AG09309 (cell line): ENCODE data around the gene C19orf12.

Experiments used
- DNase-seq: peaks from one replicate; pipeline ENCODE4 v3.0.0-alpha.2; 2010; ENCODE audit warnings: low read depth
- H3K4me3 ChIP-seq: 2 replicates; pipeline ENCODE4 v1.5.1; 2011; ENCODE audit warnings: mild to moderate bottlenecking, low read depth, low read length, moderate library complexity; ENCODE audit not compliant: control insufficient read depth
- TF ChIP-seq, protein P1 (sequence below): IDR thresholded peaks from 2 replicates; pipeline ENCODE4 v1.5.1; 2011; ENCODE audit warnings: mild to moderate bottlenecking, low read depth, low read length, inconsistent platforms; ENCODE audit not compliant: insufficient read depth, control insufficient read depth; ENCODE audit errors: missing control alignments

The C19orf12 gene

DNA sequence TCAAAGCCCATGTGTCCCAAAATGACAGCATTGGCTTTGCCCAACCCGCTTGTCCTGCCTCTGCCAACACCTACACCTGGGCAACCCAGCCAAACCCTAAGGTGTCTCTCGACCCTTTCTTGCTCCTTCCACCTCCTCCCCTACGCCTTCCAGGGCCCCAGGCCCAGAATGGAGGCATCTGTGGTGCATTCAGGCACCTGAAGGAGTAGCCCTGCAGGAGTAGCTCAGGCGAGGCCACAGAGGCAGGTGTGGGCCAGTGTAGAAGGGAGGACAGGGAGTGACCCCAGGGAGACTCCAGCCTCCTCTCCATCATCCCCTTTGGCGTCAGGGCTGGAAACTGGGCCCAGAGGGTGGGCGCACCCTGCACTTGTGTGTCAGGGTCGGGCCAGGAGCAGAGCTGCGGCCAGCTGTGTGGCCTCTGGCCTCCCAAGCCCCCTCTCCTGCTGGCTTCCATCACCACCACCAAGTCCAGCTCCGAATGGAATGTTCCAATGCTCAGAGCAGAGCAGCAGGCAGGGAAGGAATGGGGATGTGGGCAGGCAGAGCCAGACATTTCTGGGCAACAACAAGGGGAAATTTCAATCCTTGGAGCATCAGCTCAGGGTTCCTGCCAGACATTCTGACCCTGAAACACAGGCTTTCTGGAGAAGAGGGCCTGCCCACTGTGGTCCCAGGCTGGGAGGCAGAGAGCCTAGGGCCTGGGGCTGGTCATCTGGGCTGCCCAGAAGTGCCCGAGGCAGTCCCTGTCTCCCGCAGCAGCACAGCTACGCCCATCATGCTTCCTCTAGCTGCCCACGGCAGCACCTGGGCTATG, 33.4 kb downstream of the C19orf12 start:
- no peak overlapping the region for H3K4me3 ChIP-seq
- DNase-seq, result no peak
- TF ChIP-seq, protein P1, sequence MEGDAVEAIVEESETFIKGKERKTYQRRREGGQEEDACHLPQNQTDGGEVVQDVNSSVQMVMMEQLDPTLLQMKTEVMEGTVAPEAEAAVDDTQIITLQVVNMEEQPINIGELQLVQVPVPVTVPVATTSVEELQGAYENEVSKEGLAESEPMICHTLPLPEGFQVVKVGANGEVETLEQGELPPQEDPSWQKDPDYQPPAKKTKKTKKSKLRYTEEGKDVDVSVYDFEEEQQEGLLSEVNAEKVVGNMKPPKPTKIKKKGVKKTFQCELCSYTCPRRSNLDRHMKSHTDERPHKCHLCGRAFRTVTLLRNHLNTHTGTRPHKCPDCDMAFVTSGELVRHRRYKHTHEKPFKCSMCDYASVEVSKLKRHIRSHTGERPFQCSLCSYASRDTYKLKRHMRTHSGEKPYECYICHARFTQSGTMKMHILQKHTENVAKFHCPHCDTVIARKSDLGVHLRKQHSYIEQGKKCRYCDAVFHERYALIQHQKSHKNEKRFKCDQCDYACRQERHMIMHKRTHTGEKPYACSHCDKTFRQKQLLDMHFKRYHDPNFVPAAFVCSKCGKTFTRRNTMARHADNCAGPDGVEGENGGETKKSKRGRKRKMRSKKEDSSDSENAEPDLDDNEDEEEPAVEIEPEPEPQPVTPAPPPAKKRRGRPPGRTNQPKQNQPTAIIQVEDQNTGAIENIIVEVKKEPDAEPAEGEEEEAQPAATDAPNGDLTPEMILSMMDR, result no peak

DNA sequence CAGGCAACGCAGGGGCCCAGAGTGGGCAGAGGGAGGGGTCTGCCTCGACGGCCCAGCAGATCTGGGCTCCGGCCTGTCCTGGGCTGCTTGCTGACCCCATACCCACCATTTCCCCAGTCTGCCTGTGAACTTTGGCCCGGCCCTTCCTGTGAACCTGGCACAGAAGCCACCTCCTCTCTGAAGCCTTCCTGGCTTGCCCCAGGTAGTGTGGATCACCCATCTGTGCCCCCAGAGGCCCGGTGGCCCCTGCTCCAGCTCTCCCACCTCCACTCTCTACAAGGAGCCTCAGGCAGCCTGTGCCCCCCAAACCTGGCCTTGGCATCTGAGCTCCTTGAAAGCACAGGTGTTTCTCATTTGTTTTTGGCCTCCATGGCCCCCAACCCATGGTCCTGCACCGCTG, 34.1 kb downstream of the C19orf12 start:
- no peak for DNase-seq
- H3K4me3 ChIP-seq, result no peak overlapping the region
- TF ChIP-seq, protein P1, result no peak

DNA sequence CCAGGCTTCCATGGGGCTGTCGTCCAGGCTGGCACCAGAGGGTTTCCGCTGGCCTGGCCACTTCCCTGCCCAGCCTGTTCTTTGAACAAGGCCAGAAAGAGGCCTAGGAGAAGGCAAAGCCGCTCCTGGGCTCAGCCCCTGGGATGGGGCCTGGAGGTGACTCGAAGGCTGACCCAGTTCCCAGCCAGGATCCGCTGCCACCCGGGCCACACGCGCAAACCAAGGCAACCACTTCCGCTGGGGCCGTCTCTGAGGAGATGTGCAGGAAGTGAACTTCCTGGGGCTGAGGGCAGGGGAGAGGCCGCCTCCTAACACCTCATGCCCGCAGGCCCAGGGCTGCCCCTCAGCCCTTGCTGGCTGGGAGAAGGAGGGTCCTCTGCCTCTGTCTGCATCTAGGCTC, 34.6 kb downstream of the C19orf12 start:
- no peak overlapping the region for H3K4me3 ChIP-seq
- TF ChIP-seq, protein P1, result no peak
- DNase-seq, result no peak

DNA sequence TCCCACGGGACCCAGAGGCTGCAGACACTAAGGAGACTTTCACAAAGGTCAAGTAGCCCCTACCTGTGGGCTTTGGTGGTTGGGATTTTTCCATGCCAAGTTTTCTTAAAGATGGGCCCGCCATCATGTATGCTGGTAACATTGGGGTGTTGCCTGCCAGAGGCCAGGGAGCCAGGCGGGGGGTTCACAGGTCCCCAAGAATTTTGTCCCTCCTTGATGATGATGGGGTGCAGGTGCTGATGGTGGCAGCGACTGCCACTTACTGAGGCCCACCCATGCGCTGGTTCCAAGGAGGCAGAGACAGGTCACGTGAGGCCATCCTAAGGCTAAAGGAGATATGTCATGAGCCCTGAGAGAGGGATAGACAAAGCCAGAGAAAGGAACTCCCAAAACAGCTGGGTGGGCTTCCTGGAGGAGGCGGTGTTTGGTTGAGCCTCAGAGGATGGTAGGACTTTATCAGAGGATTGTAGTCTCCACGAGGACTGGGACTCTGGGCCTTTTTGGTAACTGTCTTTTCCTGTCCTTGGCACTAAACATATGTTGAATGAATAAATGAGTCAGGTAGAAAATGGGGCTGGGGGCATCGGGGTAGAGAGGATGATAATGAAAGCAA, 35.4 kb downstream of the C19orf12 start:
- no peak for DNase-seq
- TF ChIP-seq, protein P1, result no peak
- no peak overlapping the region for H3K4me3 ChIP-seq

DNA sequence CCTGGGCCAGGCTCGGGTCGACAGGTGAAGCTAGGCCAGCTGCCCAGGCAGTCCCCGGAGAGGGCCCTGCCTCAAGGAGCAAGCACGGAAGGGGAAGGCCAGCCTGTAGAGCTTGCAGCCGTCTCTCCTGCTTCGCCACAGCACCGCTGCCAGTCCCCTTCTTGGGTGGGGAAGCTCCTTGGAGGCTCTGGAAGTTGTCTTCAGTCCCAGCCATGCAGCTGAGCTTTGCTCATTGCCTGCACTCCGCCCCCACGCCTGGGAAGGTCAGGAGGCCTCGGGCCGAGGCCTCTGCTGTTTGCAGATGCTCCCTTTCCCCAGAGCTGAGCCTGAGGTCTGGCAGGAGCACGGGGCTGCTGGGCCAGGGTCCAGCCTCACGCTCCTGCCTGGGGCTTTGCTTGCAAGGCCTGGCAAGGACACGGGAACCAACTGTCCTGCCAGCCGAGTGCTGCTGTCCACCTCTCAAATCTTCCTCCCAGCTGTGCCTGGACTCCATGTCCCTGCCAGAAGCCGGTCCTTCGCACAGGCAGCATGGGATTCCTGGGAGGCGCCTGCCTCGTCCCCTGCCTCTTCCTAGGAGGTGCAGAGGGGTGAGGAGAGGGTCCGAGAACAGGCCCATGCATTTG, 36.5 kb downstream of the C19orf12 start:
- H3K4me3 ChIP-seq, result no peak overlapping the region
- TF ChIP-seq, protein P1, result no peak
- no peak for DNase-seq

DNA sequence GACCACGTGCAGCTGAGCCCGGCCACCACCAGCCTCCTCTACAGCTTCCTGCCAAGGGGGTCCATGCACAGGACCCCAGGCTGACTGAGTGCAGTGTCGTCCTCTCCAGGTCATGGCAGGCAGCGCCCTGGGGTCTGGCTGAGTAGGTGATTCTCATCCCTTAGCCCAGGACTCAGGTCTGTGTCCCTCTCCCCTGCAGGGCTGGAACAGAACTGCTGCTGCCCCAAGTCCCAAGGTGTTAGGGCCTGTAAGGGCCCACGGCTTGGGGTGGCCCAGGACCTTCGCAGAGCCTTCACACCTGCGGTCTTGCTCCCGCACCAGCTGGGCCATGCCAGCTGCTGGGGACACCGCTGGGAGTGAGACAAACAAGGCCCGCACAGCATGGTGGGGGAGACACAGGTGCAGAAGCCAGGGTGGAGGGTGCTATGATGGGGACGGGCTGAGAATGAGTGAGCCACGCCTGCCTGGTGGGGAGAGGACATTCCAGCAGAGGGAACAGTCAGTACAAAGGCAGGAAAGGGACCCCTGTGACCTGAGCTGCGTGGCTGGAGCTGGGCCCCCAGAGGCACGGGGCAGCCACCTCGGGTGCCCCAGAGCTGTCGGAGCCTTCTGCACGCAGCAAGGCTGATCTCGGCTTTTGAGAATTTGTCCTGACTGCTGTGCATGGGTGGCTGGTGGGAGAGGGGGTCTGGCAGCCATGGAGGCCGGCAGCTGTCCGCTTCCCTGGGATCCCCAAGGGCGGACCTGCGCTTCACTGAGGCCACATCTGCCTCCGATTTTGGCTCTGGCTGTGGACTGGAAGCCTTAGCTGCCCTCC, 37.9 kb downstream of the C19orf12 start:
- no peak for DNase-seq
- TF ChIP-seq, protein P1, result no peak
- no peak overlapping the region for H3K4me3 ChIP-seq
